HG03460 (cell line): ENCODE results near the gene AMIGO3.
"Not testable (repeated sequence)": the region's sequence is repeated elsewhere in the genome, so short reads cannot be mapped to it uniquely, and the experiment has no call there.

Source experiments
- ATAC-seq: cut with Tn5 transposase; IDR thresholded peaks from one replicate; pipeline ENCODE4 v1.9.1; 2021; ENCODE audit not compliant: unreplicated experiment

AMIGO3 gene

DNA sequence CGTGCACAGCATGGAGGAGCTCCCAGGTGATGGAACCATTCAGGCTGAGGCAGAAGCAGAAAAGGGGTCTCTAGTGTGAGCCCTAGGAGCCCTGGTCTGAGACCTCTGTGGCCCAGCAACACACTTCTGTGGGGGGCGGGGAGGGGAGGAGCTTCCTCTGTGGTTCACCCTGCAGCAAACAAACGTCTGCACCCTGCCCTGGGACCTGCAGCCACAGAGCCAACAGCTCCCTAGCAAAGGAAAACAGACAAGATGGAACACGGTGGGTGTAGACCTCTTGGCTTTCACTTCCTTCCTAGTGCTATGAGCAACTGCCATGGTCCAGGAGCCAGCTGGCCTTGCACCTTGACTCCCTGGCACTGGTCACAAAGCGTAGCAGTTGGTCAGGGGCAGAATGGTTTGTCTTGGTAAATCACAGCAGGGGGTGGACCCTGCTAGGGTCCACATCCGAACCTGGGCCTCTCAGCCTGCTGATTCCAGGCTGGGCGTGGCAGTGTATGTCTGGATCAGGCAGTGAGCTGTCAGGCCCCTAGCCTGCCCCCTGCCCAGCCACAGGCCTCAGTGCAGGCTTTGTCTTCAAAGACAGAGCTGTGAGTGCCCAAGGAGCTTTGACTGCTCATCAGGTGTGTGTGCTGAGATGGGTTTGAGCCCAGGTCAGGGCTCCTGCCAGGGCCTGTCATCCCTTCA lies 6.7 kb downstream of the AMIGO3 start:
- no peak for ATAC-seq

DNA sequence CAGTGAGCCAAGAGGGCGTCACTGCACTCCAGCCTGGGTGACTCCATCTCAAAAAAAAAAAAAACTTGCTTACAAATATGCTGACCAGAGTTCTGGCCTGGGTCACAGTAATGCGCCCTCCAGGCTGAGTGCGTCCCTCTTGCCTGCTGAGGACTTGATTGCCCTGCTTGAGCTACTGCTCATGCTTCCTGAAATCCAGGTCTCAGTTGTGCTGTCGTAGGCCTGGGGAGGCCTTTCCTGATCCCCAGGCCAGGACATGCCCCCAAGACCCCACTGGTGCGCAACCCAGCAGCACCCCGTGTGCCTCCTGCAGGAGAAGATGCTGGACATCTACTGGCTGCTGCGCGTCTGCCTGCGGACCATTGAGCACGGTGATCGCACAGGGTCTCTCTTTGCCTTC lies 7.3 kb downstream of the AMIGO3 start:
- no peak for ATAC-seq

DNA sequence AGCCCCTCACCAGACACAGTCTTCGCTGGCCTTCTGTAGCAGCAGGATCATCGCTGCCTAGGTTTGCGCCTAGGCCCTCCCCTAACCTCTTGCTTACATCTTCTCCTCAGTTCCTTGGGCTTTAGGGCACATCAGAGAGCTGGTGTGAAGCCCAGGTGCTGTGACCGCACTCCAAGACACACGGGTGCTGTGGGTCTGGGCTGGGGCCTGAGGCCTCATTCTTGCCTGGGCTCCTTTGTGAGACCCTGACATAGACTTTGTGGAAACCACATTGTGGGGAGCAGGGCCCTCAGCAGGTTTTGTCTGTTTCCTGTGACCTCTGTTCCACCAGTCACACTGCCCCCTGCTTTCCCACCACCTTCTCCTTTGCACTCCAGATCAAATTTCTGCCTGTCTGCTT lies 8.0 kb downstream of the AMIGO3 start:
- ATAC-seq: no peak

DNA sequence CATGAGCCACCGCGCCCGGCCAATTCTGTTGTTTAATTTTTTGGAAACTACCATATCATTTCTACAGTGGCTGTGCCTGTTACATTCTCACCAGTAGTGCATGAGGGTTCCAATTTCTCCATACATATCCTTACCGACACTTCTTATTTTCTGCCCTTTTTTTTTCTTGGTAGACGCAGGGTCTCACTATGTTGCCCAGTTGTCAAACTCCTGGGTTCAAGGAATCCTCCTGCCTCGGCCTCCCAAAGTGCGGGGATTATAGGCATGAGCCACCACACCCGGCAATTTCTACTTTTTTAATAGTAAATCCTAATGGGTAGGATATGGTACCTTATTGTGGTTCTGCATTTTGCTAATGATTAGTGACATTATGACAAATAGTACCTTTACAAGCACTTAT lies 9.6 kb downstream of the AMIGO3 start:
- no peak for ATAC-seq

DNA sequence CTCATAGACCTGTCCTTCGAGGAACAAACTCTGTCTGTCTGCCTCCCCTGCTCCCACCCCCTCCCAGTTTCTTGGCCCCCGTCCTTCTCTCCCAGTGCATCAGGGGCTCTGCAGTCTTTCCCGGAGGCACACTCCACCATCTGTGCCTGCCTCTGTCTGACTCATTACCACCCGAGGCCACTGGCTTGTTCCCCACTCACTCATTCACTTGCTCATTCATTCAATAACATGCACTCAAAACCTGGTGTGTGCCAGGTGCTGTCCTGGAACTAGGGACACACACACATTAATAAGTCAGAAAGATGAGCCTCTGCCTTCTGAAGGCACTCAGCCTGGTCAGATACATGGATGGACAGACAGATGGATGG lies 12.4 kb downstream of the AMIGO3 start:
- no peak for ATAC-seq

DNA sequence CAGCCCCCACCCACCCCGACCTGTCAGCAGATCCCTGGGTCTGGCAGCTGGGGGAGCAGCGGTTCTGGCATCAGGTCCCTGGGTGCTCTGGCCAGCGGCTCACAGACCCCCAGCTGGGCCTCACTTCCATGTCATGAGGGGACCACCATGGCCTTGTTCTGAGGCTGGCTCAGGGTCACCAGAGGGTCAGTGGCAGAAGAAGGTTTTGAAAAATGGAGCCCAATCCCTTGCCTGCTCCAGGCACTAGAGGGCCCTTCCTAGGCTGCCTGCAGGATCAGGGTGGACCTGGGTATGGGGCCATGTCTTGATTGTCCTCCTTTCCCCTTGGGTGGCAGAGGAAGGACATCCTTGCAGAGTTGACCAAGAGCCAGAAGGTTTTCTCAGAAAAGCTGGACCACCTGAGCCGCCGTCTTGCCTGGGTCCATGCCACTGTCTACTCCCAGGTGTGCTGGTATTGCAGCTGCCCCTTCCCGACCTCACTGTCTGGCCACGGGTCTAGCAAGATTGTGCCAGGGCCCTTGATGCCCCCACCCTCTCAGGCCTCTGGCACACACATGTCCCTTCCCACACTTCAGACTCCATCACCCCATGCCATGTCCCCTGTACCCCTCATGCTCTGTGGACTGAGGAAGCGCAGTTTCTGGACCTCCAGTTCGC lies 12.9 kb downstream of the AMIGO3 start:
- ATAC-seq: no peak

DNA sequence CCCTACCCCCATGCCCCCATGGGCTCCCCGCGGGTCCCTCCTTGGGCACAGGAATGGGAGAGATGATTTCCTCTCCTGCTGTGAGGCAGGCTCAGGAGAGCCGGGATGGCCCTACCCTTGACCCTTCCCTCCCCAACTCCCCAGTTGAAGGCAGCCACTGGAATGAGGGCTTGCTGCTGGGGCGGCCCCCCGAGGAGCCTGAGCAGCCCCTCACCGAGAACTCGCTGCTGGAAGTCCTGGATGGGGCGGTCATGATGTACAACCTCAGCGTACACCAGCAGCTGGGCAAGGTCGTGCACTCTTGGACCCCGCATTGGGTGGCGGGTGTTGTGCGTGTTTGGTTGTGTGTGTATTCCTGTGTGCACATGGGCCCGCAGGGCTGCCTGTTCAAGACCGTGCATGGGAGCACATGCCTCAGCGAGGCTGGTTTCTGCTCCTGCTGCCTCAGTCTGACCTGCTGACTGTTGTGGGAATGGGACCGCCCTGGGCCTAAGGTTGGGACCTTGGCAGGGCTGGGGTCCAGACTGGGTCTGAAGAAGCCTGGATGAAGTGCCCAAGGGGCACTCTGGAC lies 14.0 kb downstream of the AMIGO3 start:
- no peak for ATAC-seq

DNA sequence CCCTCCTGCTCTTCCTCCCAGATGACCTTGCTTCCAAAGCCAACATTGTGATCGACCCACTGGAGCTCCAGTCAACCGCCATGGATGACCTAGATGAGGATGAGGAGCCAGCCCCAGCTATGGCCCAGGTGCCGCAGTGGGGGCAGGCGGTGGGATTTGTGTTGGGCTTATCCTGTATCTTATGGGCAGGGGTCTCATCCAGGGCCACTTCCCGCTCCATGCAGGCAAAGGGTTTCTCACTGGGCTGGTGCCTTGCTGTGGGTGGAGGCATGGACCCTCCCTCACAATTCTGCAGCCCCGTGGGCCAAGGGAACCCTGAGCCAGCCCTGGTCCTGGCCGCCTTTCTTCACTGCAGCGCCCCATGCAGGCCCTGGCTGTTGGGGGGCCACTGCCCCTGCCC lies 14.9 kb downstream of the AMIGO3 start:
- ATAC-seq: no peak

DNA sequence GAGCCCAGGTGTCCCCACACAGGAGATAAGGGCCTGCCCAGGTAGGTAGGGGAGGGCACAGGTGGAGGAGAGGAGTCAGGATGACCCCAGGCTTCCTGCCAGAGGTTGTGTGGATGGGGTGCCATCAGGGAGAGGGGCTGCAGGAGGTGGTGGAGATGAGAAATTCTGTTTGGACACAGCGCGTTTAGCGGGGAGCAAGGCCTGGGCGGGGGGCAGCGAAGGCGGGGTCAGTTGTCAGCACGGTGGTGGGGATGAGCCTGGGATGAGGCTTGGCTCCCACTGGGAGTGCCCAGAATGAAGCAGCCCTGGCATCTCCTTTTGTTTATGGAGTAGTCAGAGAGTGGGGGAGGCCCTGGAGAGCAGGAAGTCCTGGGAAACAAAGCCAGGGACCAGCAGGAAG lies 15.5 kb downstream of the AMIGO3 start:
- no peak for ATAC-seq

DNA sequence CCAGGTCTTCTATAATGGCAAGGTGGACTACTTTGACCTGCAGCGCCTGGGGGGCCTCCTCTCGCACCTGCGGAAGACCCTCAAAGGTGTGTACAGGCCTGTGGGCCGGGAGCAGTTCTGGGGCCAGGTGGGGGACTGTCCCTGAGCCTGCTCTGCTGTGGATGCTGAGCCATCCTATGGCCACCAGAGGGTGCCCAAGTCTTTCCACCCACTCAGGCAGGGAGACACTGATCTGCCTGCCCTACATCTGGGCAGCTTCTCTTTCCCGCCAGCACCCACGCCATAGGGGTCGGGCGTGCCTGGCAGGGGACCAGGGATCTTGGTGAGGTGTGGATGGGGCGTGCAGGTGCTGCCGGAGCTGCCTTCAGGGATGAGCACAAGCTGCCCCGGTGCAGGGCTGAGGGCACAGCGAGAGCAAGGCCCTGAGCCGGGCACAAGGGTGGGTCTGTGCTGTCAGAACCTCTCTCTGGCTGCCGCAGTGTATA lies 16.0 kb downstream of the AMIGO3 start:
- ATAC-seq: no peak

DNA sequence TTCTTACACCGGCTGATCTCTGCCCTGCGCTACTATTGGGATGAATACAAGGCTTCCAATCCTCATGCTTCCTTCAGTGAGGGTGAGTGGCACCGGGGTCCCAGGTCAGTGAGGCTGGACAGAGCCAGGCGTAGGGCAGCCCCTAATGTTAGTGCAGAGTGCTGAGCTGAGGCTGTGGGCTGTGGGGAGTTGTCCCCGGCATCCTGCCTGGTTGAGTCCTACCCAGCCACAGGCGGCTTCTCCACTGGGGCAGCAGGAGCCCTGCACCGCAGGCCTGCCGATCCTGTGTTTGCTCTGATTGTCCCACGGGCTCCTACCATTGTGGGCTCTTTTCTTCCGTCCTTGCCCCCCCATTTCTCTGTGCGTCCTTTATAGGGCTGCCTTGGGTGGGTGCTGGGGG lies 16.8 kb downstream of the AMIGO3 start:
- no peak for ATAC-seq

DNA sequence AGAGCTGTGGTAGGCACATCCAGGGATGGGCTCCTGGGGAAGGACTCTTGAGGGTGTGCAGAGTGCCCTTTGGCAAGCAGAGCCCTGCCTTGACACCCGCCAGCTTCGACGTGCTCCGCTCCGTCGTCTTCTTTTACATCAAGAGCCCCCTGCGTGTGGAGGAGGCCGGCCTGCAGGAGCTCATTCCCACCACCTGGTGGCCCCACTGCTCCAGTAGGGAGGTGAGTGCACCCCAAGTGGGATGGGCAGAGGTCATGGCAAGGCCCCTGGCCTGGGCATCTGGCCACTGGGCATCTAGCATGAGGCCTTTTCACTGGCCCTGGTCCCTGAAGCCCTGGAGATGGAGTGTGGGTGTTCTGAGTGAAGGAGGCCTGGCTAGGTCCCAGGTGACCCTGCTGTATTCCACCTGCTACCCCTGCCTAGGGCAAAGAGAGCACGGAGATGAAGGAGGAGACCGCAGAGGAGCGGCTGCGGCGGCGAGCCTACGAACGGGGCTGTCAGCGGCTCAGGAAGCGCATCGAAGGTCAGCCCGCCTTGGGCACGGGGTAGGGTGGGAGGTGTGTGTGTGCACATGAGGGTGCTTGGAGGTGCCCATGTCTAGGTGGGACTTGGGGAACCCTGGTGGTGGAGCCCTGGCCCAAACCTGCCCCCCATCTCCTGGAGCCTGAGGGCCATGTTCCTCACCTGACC lies 18.0 kb downstream of the AMIGO3 start:
- no peak for ATAC-seq

DNA sequence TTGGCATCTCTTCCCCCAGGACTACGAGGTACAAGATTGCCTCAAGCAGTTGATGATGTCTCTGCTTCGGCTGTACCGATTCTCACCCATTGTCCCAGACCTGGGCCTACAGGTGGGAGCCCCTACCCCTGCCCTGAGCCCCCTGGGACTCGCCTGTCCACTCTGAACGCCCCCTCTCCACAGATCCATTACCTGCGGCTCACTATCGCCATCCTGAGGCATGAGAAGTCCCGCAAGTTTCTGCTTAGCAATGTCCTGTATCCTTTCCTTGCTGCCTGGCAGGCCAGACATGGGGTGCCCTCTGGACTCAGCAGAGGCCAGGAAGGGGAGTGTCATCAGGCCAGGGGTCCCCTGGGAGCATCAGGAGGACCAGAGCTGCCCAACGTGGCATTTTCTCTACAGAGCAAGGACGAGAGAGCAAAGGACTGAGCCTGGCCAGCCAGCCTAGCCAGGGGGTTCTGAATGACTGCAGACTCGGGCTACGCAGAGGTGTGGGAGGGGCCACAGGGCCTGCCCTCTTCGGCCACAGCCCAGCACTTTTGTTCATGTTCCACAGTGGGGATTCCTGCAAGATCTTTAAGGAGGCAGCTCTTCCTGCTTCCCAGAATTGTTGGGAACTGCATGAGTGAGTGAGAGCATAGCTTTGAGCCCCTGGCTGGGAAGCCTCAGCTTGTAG lies 18.9 kb downstream of the AMIGO3 start:
- no peak for ATAC-seq

DNA sequence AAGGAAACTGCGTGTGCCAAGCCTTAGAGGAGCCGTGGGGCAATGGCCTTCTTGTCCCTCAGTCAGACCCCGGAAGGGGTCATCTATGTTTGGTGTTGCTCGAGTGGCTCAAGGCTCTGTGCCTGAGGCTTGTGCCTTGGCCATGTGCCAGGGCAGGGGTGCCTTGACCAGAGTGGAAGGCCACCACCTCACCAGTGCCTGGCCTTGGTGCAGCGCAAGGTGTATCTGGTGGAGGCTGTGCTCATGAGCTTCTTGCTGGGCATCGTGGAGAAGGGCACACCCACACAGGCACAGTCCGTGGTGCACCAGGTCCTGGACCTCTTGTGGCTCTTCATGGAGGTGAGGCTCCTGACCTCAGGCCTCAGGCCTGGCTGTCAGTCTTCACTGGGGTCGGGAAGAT lies 19.5 kb downstream of the AMIGO3 start:
- ATAC-seq: no peak

DNA sequence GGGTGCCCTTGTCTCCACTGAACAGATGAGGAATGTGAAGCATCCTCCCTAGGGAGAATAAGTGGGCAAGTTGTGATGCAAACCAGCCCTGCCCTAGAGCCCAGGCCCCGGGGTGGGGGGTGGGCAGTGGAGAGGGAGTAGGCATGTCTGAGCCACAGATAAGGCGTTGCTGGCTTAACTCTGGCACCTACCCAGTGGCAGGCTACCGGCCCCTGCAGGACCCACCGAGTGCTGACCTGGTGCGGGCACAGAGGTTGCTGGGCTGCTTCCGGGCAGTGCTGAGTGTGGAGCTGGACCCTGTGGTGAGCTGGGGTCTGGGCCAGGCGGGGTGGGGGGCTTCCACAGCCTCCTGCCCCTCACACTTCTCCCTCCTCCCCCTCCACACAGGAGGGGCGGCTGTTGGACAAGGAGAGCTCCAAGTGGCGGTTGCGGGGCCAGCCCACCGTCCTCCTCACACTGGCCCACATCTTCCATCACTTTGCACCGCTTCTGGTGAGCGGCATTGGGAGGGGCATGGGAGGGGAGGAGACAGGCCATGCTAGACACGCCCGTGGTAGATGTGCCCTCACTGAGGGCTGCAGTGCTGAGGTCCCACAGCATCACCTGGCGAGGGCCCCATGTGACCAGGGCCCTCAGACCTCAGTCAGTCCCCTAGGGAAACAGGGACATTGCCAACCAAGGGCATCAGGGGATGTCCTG lies 20.1 kb downstream of the AMIGO3 start:
- ATAC-seq: no peak

DNA sequence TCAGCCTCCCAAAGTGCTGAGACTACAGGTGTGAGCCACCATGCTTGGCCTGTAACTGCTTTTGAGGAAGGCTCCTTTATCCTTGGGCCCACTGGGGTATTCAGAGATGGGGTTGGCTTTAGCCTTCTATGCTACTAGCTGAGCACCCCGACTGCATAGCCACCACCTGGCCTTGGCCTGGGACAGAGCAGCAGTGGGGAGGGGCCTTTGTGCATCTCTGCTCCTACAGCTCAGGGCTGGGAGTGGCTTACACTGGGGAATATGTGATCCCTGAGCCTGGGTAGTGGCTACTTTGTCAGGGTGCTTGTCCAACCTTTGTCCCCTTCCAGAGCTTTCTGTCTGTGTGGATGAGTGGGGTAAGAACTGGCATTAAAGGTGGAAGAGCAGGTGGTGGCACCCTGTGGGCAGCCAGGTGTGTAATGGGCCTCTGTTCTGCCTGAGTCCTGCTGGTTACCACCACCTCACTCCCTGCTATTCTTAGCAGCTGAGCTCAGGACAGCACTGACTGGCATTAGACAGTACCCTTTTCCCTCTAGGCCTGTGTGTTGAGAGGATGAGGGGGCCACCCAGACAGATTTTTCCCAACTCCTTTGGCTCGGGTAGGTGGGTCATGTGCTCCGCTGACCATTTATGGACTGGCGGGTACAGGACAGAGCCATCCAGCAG lies 24.0 kb downstream of the AMIGO3 start:
- not testable (repeated sequence) for ATAC-seq

DNA sequence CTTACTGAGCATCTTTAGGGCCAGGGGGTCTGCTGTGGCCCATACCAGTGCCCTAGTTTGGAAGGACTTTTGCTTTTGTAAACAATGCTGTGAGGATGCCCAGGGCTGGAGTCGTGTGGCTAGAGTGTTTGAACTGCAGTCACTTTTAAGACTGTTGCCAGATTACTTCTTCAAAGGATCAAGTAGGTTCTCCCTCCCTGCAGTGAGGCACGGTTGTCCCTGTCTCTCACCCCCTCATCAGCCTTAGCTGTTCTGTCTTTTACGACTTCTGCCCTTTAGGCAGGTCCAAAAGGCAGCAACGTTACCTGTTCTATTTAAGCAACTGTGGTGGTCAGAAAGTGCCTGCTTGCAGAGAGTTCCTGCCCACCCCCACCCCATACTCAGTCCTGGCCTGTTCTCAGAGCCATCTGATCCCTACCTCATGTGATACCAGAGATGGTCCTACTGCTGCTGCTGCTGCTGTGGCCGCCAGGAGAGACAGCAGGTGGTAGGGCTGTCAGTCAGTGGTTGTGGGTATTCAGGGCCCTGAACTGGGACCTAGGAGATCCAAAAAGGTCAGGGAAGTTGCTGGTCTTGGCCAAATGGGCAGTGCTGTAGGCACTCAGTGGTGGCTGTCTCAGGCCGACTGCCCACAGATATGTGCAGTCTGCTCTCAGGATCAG lies 24.9 kb downstream of the AMIGO3 start:
- not testable (repeated sequence) for ATAC-seq

DNA sequence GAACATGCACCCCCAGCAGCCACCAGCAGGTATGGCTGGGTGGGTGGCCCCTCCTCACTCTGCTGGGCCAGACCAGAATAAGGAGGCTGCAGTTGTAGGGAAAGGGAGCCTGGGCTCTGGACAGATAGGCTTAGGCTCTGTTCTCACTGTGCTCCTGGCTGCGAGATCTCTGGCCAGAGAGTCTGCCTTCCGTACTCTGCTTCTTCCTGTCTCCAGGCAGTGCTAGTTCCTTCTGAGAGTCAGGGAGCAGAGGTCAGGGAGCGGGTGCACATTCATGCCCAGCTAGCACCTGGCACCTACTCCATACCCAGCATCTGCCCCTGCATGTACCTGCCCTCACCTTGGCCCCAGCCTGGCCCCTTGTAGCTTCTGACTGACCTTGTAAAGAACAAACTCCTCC lies 28.0 kb downstream of the AMIGO3 start:
- not testable (repeated sequence) for ATAC-seq

DNA sequence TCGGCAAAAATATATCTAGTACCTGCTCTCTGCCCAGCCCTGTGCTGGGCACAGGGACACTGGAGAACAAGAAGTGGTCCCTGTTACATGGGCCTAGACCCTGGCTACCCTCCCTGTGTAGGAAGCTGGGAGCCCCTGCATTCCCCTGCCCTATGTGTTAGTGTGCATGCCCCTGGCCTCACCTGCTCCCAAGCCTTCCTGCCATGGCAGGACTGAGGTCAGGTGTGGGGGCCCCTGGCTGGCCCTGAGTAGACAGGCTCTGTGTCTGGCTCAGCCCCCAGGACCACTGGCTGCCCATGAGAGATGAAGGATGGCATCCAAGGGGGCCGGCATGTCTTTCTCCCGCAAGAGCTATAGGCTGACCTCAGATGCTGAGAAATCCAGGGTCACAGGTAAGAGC lies 28.6 kb downstream of the AMIGO3 start:
- not testable (repeated sequence) for ATAC-seq
